ENCODE results near the gene IL22.
"Not testable (repeated sequence)": the region's sequence is repeated elsewhere in the genome, so short reads cannot be mapped to it uniquely, and the experiment has no call there.

- TF ChIP-seq CTCF (IDR thresholded peaks at IDR 0.05; ENCODE audit: insufficient read depth, low read depth, low read length); EZH2 (IDR thresholded peaks at IDR 0.05; ENCODE audit: insufficient read depth, low read length): not testable (repeated sequence)
Measured at GRCh38 chr12:68209048-68209728, 44.2 kb downstream of the IL22 start.
